ENCODE data around the gene GALR2.

GRCh38 chr17:76106703-76107102 lies 32.1 kb downstream of the GALR2 start:
- TF ChIP-seq GLIS3 (CRISPR knock-in tag; IDR thresholded peaks at IDR 0.05) (no peak), SNAI2 (CRISPR knock-in tag; IDR thresholded peaks at IDR 0.05) (no peak), ISL1 (CRISPR knock-in tag; IDR thresholded peaks at IDR 0.05) (no peak), ZNF8 (CRISPR knock-in tag; IDR thresholded peaks at IDR 0.05) (no peak), ZFP3 (CRISPR knock-in tag; IDR thresholded peaks at IDR 0.05) (no peak), ZFP30 (CRISPR knock-in tag; IDR thresholded peaks at IDR 0.05) (no peak)
- TF ChIP-seq, protein P1, sequence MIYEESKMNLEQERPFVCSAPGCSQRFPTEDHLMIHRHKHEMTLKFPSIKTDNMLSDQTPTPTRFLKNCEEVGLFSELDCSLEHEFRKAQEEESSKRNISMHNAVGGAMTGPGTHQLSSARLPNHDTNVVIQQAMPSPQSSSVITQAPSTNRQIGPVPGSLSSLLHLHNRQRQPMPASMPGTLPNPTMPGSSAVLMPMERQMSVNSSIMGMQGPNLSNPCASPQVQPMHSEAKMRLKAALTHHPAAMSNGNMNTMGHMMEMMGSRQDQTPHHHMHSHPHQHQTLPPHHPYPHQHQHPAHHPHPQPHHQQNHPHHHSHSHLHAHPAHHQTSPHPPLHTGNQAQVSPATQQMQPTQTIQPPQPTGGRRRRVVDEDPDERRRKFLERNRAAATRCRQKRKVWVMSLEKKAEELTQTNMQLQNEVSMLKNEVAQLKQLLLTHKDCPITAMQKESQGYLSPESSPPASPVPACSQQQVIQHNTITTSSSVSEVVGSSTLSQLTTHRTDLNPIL (CRISPR knock-in tag; IDR thresholded peaks at IDR 0.05; ENCODE audit: low read depth): no peak
